GM21723 (cell line): ENCODE data around the gene C10orf88.

ENCODE experiments used
- ATAC-seq: cut with Tn5 transposase; IDR thresholded peaks from one replicate; pipeline ENCODE4 v1.9.1; 2021; ENCODE audit warnings: mild to moderate bottlenecking, moderate library complexity; ENCODE audit not compliant: unreplicated experiment

Gene C10orf88

GRCh38 chr10:122953902-122954730 is at the start of gene C10orf88:
Gene C10orf88 (minus strand): TSS chr10:122954227. CDS start chr10:122954178, 49 bp downstream.
- peak; percentile 98 for ATAC-seq

- no peak for ATAC-seq
Observed at GRCh38 chr10:123001370-123001769, 47.3 kb upstream of the C10orf88 start.

GRCh38 chr10:123000155-123000554 is 46.1 kb upstream of the C10orf88 start:
- no peak for ATAC-seq

GRCh38 chr10:122999347-122999746 is 45.3 kb upstream of the C10orf88 start:
- no peak for ATAC-seq

- ATAC-seq = no peak
Observed at GRCh38 chr10:122998934-122999333, 44.9 kb upstream of the C10orf88 start.

- ATAC-seq = no peak
Observed at GRCh38 chr10:122998360-122998917, 44.4 kb upstream of the C10orf88 start.

- peak; percentile 59 for ATAC-seq
Observed at GRCh38 chr10:122997864-122998263, 43.8 kb upstream of the C10orf88 start.

GRCh38 chr10:122995936-122996335 is 41.9 kb upstream of the C10orf88 start:
- no peak for ATAC-seq

- no peak for ATAC-seq
Observed at GRCh38 chr10:122993797-122994336, 39.8 kb upstream of the C10orf88 start.

- no peak for ATAC-seq
Observed at GRCh38 chr10:122992031-122992585, 38.1 kb upstream of the C10orf88 start.

- no peak for ATAC-seq
Observed at GRCh38 chr10:122990278-122990677, 36.3 kb upstream of the C10orf88 start.

- no peak for ATAC-seq
Observed at GRCh38 chr10:122988501-122988900, 34.5 kb upstream of the C10orf88 start.

- ATAC-seq = no peak
Observed at GRCh38 chr10:122986335-122986734, 32.3 kb upstream of the C10orf88 start.

GRCh38 chr10:122984708-122985107 is 30.7 kb upstream of the C10orf88 start:
- ATAC-seq = no peak

- ATAC-seq = no peak
Observed at GRCh38 chr10:122983898-122984297, 29.9 kb upstream of the C10orf88 start.

- ATAC-seq = no peak
Observed at GRCh38 chr10:122981066-122981464, 27.0 kb upstream of the C10orf88 start.

GRCh38 chr10:122980209-122981065 is 26.4 kb upstream of the C10orf88 start, which contains the start of gene PSTK:
Gene PSTK (plus strand): TSS chr10:122980401. CDS start chr10:122980480, 79 bp downstream.
- ATAC-seq = peak; percentile 97

- ATAC-seq = no peak
Observed at GRCh38 chr10:122974543-122975064, 20.6 kb upstream of the C10orf88 start.

- no peak for ATAC-seq
Observed at GRCh38 chr10:122974023-122974422, 20.0 kb upstream of the C10orf88 start.

GRCh38 chr10:122968698-122969097 is 14.7 kb upstream of the C10orf88 start:
- no peak for ATAC-seq
